ENCODE results near the gene PPP1R9B.

The PPP1R9B gene

DNA sequence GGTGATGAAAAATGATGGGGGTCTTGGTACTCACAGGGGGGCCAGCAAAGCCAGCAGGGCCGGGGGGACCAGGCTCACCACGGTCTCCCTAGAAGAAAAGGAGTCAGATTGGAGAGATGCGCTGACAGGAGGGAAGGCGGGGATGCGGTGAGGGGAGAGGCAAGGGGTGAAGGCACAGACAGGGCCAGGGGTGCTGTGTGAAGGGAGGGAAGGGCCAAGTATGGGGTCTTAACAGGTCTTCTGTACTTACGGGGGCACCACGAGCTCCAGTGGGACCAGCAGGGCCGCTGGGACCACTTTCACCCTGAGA lies 39.8 kb upstream of the PPP1R9B start:
- H3K9me3 ChIP-seq (ENCODE audit: control insufficient read depth, insufficient read depth, low read length), result no peaks in the 10 kb centered on the region
- no peaks in the 10 kb centered on the region for H3K36me3 ChIP-seq (ENCODE audit: control insufficient read depth, low read length)
- peaks cover 6% of the 10 kb centered on the region for H3K4me1 ChIP-seq (ENCODE audit: control insufficient read depth, low read length)
- TF ChIP-seq EZH2phosphoT487 (IDR thresholded peaks at IDR 0.05; ENCODE audit: borderline replicate concordance, low read length), result no peak
- TF ChIP-seq, protein P1, sequence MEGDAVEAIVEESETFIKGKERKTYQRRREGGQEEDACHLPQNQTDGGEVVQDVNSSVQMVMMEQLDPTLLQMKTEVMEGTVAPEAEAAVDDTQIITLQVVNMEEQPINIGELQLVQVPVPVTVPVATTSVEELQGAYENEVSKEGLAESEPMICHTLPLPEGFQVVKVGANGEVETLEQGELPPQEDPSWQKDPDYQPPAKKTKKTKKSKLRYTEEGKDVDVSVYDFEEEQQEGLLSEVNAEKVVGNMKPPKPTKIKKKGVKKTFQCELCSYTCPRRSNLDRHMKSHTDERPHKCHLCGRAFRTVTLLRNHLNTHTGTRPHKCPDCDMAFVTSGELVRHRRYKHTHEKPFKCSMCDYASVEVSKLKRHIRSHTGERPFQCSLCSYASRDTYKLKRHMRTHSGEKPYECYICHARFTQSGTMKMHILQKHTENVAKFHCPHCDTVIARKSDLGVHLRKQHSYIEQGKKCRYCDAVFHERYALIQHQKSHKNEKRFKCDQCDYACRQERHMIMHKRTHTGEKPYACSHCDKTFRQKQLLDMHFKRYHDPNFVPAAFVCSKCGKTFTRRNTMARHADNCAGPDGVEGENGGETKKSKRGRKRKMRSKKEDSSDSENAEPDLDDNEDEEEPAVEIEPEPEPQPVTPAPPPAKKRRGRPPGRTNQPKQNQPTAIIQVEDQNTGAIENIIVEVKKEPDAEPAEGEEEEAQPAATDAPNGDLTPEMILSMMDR (IDR thresholded peaks at IDR 0.05; ENCODE audit: low read depth, low read length, poor library complexity, severe bottlenecking), result no peak
- H3K4me2 ChIP-seq (ENCODE audit: low read length), result no peak overlapping the region
- no peaks in the 10 kb centered on the region for H4K20me1 ChIP-seq (ENCODE audit: control insufficient read depth, insufficient read depth, low read depth, low read length)
- no peaks in the 10 kb centered on the region for H3F3A ChIP-seq (ENCODE audit: control insufficient read depth, insufficient read depth)
- peaks cover 14% of the 10 kb centered on the region for H3K27me3 ChIP-seq (ENCODE audit: control insufficient read depth, low read length)
- no peaks in the 10 kb centered on the region for H3K9me2 ChIP-seq (replicated peaks; ENCODE audit: control insufficient read depth, low read length)
- H3K27ac ChIP-seq (ENCODE audit: low read depth, low read length), result no peak overlapping the region
- no peak overlapping the region for H3K4me3 ChIP-seq (ENCODE audit: low read length)
- H3K79me2 ChIP-seq (ENCODE audit: control insufficient read depth, low read length), result no peaks in the 10 kb centered on the region

DNA sequence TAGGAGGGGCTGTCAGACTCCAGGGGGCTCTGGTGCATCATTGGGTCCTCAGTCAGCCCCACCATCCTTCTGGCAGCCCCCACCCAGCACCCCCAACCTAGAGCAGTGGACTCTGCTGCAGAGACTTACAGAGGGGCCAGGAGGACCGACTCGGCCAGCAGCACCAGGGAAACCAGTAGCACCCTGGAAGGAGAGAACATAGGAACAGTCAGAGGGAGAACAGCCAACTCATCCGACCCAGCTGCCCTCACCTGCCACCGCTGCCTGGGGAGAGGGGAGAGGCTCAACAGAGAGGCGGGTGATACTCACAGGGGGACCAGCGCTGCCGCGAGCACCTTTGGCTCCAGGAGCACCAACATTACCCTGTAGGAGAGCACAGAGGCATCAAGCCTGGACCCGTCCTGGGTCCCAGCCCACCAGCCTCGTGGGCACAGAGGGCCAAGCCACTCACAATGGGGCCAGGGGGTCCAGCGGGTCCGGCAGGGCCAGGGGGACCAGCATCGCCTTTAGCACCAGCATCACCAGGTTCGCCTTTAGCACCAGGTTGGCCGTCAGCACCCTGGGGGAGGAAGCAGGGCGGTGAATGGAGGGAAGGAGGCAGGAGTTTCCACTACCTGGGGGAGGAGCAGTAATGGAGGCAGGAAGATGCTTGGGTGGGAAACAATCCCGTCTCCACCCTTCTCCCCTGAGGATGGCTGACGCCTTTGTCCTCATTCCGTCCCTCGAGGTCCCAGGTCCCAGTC lies 39.2 kb upstream of the PPP1R9B start:
- Histone ChIP-seq H4K20me1 (ENCODE audit: control insufficient read depth, insufficient read depth, low read depth, low read length) (no peaks in the 10 kb centered on the region), H3K9me3 (ENCODE audit: control insufficient read depth, insufficient read depth, low read length) (no peaks in the 10 kb centered on the region), H3K4me2 (ENCODE audit: low read length) (no peak overlapping the region), H3K36me3 (ENCODE audit: control insufficient read depth, low read length) (no peaks in the 10 kb centered on the region), H3K4me3 (ENCODE audit: low read length) (no peak overlapping the region), H3K27ac (ENCODE audit: low read depth, low read length) (no peak overlapping the region), H3K79me2 (ENCODE audit: control insufficient read depth, low read length) (no peaks in the 10 kb centered on the region), H3K4me1 (ENCODE audit: control insufficient read depth, low read length) (peaks cover 11% of the 10 kb centered on the region), H3K27me3 (ENCODE audit: control insufficient read depth, low read length) (peaks cover 13% of the 10 kb centered on the region), H3F3A (ENCODE audit: control insufficient read depth, insufficient read depth) (no peaks in the 10 kb centered on the region), H3K9me2 (replicated peaks; ENCODE audit: control insufficient read depth, low read length) (no peaks in the 10 kb centered on the region)
- no peak for TF ChIP-seq EZH2phosphoT487 (IDR thresholded peaks at IDR 0.05; ENCODE audit: borderline replicate concordance, low read length)
- TF ChIP-seq, protein P1 (IDR thresholded peaks at IDR 0.05; ENCODE audit: low read depth, low read length, poor library complexity, severe bottlenecking), result no peak

DNA sequence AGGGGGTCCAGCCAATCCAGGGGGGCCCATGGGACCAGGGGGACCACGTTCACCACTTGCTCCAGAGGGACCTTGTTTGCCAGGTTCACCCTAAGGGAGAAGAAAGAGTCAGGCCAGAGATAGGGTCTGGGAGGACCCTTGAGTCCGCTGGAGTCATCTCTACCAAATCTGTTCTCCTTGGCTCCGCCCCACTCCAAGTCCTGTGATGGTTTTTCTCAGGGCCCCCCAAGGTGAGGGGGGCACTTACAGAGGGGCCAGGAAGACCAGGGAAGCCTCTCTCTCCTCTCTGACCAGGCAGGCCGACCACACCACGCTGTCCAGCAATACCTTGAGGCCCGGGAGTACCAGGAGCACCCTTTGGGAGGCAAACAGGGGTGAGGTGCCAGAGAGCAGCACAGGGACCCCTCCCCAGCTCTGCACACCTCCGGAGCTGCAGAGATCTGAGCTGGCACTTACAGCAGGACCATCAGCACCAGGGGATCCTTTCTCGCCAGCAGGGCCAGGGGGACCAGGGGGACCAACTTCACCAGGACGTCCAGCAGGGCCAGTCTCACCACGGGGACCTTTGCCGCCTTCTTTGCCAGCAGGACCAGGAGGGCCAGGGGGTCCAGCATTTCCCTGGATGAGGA lies 38.6 kb upstream of the PPP1R9B start:
- H3K79me2 ChIP-seq (ENCODE audit: control insufficient read depth, low read length), result no peaks in the 10 kb centered on the region
- H3K9me2 ChIP-seq (replicated peaks; ENCODE audit: control insufficient read depth, low read length), result no peaks in the 10 kb centered on the region
- no peak overlapping the region for H3K4me3 ChIP-seq (ENCODE audit: low read length)
- no peaks in the 10 kb centered on the region for H3K36me3 ChIP-seq (ENCODE audit: control insufficient read depth, low read length)
- peaks cover 13% of the 10 kb centered on the region for H3K27me3 ChIP-seq (ENCODE audit: control insufficient read depth, low read length)
- no peaks in the 10 kb centered on the region for H3K9me3 ChIP-seq (ENCODE audit: control insufficient read depth, insufficient read depth, low read length)
- H3F3A ChIP-seq (ENCODE audit: control insufficient read depth, insufficient read depth), result peaks cover 2% of the 10 kb centered on the region; the same call in 1 of the 2 replicates
- H3K4me1 ChIP-seq (ENCODE audit: control insufficient read depth, low read length), result peaks cover 18% of the 10 kb centered on the region
- no peak overlapping the region for H3K4me2 ChIP-seq (ENCODE audit: low read length)
- no peak overlapping the region for H3K27ac ChIP-seq (ENCODE audit: low read depth, low read length)
- TF ChIP-seq EZH2phosphoT487 (IDR thresholded peaks at IDR 0.05; ENCODE audit: borderline replicate concordance, low read length), result no peak
- TF ChIP-seq, protein P1 (IDR thresholded peaks at IDR 0.05; ENCODE audit: low read depth, low read length, poor library complexity, severe bottlenecking), result no peak
- no peaks in the 10 kb centered on the region for H4K20me1 ChIP-seq (ENCODE audit: control insufficient read depth, insufficient read depth, low read depth, low read length)
